ENCODE measurements around the gene SUSD3.

DNA sequence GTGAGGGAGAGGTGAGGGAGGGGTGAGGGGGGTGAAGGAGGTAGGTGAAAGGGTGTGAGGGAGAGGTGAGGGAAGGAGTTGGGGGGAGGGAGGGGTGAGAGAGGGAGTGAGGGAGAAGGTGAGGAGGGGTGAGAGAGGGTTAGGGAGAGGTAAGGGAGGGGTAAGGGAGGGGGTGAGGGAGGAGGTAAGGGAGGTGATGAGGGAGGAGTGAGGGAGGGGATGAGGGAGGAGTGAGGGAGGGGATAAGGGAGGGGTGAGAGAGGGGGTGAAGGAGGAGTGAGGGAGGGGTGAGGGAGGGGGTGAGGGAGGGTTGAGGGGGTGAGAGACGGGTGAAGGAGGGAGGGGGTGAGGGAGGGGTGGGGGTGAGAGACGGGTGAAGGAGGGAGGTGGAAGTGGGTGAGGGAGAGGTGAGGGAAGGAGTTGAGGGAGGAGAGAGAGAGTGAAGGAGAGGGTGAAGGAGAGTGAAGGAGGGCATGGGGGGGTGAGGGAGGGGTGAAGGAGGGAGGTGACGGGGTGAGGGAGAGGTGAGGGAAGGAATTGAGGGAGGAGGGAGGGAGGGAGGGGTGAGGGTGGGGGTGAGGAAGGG, 57.1 kb downstream of the SUSD3 start:
- TF ChIP-seq POLR2AphosphoS5 (IDR thresholded peaks at IDR 0.05; ENCODE audit: insufficient read depth, low read depth, low read length) (no peak), POLR2A (IDR thresholded peaks at IDR 0.05; ENCODE audit: low read depth, low read length) (no peak), GATA2 (IDR thresholded peaks at IDR 0.05; ENCODE audit: insufficient read depth, insufficient read length, low read depth, low read length) (no peak), MYC (IDR thresholded peaks at IDR 0.05; ENCODE audit: low read depth, low read length) (no peak), EZH2 (IDR thresholded peaks at IDR 0.05; ENCODE audit: borderline replicate concordance, low read depth, low read length, severe bottlenecking) (no peak), JUN (IDR thresholded peaks at IDR 0.05; ENCODE audit: borderline replicate concordance, insufficient read depth, insufficient read length, low read depth) (no peak), FOS (IDR thresholded peaks at IDR 0.05; ENCODE audit: borderline replicate concordance, insufficient read depth, low read length) (no peak)
- TF ChIP-seq, protein P1, sequence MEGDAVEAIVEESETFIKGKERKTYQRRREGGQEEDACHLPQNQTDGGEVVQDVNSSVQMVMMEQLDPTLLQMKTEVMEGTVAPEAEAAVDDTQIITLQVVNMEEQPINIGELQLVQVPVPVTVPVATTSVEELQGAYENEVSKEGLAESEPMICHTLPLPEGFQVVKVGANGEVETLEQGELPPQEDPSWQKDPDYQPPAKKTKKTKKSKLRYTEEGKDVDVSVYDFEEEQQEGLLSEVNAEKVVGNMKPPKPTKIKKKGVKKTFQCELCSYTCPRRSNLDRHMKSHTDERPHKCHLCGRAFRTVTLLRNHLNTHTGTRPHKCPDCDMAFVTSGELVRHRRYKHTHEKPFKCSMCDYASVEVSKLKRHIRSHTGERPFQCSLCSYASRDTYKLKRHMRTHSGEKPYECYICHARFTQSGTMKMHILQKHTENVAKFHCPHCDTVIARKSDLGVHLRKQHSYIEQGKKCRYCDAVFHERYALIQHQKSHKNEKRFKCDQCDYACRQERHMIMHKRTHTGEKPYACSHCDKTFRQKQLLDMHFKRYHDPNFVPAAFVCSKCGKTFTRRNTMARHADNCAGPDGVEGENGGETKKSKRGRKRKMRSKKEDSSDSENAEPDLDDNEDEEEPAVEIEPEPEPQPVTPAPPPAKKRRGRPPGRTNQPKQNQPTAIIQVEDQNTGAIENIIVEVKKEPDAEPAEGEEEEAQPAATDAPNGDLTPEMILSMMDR (IDR thresholded peaks at IDR 0.05; ENCODE audit: extremely low read depth in 1 of 2, insufficient read depth in 1 of 2, low read depth in 1 of 2, low read length in 2 of 2): no peak

Data from endothelial cell of umbilical vein (primary cell).